ENCODE measurements around the gene C15orf40.

C15orf40 gene

DNA sequence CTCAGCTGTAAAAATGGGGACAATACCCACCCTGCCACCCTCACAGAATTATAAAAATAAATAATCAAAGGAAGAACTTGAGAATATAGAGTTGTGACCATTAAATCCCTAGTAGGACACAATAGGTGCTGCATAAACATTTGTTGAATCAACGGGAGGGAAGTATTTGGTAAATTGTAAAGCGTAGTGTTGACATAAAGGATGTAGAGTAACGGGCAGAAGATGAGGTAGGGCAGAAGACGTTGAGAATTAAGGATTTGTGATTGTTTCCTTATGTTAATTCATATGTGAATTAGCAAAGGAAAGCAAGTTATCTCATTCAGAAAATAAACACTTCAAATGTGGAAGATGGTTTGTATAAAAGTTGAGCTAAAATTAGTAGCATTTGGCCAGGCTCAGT, 18.3 kb downstream of the C15orf40 start:
- DNase-seq (ENCODE audit: low read depth): no peak

DNA sequence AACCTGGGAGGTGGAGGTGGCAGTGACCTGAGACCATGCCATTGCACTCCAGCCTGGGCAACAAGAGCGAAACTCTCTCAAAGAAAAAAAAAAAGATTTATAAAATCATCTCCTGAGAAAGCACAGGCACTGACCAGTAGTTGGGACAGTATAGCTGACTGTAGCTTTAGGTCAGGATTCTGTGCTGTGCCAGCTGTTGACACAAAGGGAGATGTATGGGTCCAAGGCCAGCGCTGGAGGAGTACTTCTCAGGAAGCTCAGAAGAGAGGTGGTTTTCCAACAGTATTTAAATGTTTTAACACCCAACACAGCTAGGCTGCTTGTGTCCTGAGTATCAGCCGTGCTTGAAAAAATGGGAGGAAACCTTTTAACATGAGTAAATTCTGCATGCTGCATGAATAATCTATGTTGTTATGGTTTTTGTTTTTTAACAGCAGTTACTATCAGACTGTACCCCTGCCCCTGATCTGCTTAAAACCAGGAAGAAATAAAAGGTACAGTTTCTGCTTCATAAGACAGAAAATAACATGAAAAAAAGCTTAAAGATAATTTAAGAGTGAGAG, 18.9 kb downstream of the C15orf40 start:
- no peak for DNase-seq (ENCODE audit: low read depth)

DNA sequence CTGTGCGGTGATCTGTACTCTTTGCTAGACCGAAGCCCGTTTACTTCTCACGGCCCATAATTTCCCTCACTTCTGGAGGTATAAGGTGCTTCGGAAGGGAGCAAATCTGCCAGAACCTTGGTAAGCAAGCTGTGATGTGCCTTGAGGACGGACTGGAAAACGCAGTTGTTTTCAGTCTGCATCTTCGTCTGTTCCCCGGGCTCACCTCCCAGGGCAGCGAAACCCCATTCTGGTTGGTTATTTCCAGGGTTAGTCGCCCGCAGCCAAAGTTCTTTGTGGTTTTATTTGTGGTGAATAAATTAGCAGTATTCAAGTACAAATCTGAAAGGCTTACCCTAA, 25.0 kb downstream of the C15orf40 start:
- DNase-seq (ENCODE audit: low read depth): no peak

DNA sequence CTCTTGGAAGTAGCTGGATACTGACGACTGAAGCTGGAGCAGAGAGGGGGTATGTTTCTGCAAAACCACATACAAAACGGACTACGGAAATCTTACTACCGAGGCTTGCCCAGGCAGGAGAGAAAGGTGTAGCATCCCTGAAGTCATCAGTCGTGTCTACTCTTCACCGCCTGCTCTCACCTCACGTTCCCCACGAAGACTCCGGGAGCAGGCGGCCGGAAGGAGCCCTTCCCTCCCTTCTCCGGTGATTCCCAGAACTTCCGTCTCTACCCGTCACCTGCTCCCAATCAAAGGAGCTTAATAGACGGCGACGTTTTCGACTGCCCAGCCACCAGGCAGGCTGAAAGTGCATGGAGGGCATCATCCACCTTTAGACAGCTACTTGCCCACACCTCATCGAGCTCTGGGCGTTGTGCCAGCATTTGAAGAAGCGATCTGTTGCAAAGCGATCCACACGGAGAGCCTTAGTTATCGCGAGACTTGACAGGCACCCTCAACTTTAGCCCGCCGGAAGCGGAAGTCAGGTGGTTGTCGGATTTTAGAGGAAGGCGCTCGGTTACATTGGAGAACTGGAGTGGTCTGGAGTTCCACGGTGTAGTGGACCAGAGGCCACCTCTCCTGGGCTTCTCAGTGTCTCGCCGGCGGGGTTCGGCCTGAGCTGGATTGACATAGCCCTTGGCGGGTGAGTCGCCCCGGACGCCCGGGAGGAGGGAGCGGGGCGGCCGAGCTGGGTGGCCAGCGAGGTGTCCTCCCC, 25.6 kb downstream of the C15orf40 start, which contains the start of gene RAMAC:
Gene RAMAC (plus strand): TSS at position 523 of the 754 bp plus-strand sequence. CDS start 2,809 bp downstream, outside the sequence.
- DNase-seq (ENCODE audit: low read depth): peak; percentile 95

DNA sequence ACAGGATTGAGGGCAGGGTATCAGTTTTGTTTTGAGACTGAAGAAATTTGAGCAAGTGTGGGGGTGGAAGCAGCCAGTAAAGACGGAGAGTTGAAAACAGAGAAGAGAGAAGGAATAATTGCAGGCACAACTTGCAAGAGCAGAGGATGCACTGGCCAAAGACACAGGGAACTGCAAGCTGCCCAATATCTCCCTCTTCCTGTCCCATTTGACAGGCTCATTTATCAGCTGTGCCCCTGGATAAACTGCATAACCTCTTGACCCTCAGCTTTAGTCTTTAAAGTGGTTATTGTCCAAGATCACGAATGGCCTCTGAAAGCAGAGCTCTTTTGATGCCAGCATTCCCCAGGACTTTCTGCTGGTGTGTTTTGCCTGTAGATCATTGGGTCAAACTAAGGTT, 30.5 kb downstream of the C15orf40 start:
- no peak for DNase-seq (ENCODE audit: low read depth)

DNA sequence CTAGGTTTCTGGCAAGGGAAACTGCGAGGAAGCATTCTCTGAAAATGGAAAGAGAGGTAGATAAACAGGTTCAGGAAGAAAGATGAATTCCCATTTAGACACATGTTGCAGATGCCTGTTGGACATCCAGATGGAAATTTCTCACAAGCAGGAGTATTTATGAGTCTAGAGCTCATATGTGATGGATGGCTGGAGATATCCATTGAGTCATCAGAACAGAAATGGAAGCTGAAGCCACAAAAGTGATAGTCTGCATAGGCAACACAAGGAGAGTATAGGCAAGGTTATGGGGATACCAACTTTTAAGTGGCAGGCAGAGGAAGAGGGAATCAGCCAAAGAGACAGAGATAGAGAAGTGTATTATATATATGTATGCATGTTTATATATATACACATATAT, 31.7 kb downstream of the C15orf40 start:
- no peak for DNase-seq (ENCODE audit: low read depth)

DNA sequence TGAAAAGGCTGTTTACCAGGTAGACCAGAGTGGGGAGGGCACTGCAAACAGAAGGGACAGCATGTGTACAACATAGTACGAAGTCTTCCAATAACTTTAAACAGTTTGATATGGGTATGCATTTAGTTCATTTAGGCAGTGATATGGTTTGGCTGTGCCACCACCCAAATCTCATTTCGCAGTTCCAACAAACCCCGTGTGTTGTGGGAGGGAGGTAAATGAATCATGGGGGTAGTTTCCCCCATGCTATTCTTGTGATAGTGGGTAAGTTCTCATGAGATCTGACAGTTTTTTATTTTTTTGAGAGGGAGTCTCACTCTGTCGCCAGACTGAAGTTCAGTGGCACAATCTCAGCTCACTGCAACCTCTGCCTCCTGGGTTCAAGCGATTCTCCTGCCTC, 33.0 kb downstream of the C15orf40 start:
- no peak for DNase-seq (ENCODE audit: low read depth)

DNA sequence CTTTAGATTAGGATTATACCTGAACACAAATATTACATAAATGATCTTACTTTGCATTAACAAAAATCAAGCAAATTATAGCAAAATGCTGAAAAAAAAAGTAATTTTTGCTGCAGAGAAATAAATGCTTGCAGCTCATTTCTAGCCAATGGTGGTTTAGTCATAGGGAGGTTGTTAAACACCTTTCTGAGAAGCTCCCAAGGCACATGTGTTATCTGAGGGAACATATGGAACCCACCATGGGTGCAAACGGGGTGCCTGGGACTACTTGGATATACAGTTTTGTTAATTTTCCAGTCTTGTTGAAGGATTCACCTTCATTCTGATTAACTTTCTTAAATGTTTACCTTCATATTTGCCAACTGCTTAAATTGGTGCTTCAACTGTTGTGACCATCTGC, 34.4 kb downstream of the C15orf40 start:
- no peak for DNase-seq (ENCODE audit: low read depth)

DNA sequence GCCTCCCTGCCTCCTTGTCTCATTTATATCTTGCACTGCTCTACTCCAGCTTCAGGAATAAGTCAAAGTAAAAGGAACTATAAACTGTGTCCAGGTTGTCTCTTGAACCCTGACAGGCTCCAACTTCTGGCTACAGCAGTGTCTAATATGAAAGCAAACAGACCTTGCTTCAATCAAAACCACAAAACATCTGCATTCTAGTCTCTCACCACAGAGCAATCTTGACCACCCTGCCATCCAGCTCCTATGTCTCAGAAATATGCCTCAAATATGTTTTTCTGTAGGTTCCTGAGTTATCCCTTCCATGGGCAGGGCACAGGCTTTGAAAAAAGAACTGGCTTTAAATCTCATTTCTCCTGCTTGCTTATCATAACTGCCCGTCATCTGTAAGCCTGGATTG, 38.4 kb downstream of the C15orf40 start:
- DNase-seq (ENCODE audit: low read depth): no peak

DNA sequence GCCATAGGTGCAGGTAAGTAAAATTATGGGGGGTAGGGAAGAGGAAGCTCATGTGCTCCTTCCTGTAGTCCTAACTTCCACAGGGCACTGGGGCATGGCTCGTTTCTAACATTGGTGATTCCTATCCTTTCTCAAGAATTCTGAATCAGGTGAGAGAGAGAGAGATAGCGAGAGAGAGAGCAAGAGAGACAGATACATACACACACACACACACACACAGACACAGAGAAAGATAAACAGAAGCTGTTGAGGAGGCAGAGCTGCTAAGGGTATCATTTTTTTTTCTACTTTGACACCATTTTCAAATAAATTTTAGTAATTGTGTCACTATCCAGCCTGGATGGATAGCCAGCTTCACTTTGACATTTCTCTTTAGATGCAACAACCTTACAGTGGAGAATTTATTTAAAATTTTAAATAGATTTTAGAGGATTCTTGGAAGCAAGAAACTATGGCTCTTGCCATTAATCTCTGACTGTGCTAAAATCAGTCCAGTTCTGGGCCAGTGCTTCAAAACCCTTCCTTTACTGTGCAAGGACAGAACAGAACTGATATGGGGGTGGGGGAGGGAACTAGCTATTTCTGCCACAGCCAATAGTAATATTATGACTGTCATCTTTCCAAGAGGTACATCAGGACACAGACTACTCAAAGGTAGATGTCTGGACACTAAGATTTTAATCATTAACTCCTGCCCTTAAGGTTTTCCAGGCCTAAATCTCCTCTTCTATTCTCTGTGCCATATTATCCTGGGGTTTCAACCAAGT, 40.0 kb downstream of the C15orf40 start:
- no peak for DNase-seq (ENCODE audit: low read depth)

DNA sequence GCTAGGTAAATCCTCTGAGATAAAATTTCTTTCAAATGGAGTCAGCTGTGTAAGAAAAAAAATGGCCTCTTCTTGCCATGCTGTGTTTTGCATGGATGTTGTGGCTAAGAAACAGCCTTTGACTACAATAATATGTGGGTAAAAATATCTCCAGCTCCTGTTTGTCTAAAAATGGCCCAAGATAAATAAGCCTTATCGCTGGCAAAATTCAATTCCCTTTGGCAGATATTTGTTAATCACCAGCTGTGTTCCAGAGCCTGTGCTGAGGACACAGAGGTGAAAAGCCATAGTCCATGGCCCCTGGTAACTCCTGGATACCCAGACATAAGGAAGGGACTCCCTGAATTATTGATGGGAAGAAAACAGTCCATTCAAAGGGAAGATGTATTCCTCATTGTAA, 40.7 kb downstream of the C15orf40 start:
- DNase-seq (ENCODE audit: low read depth): no peak

DNA sequence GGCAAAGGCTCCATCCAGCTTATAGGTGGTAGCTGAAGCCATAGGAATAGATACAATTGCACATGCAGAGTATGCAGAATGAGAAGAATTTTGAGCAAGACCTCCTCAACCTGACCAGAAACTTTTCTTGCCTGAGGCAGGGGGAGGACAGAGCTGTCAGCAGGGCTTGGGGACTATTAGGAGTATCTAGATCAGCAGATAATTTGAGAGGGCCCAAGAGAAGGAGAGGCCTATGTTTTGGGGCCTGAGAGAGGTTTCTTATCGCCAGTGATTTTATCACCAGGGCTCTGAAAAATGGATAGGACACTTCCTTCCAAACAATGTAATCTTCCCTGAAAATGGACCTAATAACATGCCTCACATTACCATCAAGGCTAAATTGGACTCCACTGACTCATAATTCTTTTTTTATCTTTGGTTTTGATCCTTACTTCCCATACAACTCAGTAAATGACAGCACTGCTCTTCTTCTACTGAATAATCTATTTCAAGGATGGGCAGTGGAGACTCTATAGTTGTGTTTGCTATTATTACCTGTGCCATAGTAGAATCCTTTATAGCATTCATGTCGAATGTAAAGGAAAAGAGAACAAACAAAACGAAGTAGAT, 41.3 kb downstream of the C15orf40 start:
- no peak for DNase-seq (ENCODE audit: low read depth)

DNA sequence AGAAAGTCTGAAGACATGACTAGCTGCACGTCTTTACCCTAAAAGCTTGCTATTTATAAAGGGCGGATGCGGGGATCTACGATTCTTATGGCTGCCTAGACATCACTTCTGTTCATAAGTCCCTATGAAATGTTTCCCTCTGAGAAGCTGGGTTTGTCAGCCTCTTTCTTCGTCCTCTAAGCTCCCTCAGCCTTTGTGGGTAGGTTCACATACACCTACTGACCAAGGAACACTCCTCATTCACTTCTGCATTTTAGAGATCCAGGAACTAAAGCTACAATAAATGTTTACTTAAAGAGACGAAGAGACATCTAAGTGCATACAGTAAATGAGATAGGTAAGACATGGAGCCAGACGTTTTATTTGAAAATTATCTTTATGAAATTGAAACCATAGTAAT, 42.1 kb downstream of the C15orf40 start:
- no peak for DNase-seq (ENCODE audit: low read depth)

DNA sequence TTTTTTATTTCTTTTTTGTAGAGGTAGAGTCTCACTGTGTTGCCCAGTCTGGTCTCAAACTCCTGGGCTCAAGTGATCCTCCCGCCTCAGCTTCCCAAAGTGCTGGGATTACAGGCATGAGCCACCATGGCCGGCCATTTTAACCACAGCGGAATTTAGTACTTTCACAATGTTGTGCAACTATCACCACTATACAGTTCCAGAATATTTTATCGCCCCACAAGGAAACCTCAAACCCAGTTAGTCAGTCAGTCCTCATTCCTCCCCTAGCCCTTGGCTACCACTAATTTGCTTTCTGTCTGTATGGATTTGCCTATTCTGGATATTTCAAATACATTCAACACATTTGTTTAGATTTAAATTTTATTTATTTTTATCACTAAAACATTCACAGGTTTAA, 43.4 kb downstream of the C15orf40 start:
- DNase-seq (ENCODE audit: low read depth): peak; percentile 40

DNA sequence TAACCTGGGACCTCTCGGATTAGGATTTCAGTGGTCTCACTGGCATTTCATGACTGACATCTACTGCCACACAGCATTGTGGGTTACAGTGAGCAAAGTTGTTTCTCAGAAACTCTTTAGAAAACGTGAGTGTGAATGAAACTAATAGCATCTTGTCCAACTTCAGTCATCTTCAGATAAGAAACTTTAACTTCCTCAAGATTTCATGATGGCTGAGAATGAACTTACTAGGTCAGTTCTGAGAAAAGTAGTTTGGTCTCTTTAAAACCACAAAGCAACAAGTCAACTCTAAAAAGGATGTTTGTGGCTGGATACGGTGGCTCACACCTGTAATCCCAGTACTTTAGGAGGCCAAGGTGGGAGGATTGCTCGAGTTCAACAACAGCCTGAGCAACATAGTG, 44.8 kb downstream of the C15orf40 start:
- no peak for DNase-seq (ENCODE audit: low read depth)

DNA sequence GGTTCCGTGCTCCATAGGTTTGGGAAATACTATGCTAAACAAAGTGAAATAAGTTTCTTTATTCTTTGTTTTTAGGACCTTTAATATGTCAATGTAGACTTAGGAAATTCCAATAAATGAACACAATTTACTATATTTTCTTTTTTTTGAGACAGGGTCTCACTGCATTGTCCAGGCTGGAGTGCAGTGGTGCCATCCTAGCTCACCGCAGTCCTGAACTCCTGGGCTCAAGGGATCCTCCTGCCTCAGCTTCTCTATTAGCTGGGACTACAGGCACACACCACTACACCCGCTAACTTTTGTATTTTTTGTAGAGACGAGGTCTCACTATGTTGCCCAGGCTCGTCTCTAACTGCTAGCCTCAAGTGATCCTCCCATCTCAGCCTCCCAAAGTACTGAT, 46.5 kb downstream of the C15orf40 start:
- DNase-seq (ENCODE audit: low read depth): no peak

DNA sequence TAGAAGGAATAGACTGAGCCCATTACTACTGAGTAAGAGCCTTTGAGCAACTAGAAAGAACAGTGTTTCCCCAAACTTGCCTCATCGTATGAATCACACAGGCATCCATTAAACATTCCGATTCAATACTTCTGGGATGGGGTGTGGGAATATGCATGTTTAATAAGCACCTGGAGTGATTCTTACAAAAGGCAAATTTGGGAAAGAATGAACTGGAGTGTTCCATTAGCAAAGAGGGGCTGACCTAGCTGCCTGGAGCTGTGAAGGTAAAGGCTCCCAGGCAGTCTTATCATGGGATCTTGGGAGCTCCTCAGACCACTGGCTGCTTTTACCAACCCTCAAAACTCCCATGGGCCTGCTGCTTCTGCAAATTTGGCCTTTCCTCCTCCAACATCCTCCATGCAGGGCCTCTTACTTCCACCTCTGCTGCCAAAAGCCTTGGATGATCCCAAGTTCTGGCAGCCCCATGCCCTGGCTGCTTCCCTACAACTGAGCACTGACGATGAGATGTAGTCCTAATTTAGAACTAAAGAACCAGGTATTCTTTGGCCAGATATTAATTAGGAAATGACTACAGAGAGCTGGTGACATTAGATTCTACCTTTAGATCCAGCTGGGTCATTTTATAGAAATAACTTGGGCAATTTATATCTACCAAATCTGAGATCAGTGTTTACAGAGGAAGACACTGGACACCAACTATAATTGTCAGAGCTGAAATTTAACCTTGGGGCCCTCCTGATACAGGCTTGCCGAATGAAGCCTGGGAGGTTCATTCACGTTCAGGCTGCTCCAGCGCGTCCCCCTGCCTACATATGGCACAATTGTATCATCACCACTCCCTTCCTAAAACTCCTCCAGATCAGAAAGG, 47.7 kb downstream of the C15orf40 start:
- no peak for DNase-seq (ENCODE audit: low read depth)

DNA sequence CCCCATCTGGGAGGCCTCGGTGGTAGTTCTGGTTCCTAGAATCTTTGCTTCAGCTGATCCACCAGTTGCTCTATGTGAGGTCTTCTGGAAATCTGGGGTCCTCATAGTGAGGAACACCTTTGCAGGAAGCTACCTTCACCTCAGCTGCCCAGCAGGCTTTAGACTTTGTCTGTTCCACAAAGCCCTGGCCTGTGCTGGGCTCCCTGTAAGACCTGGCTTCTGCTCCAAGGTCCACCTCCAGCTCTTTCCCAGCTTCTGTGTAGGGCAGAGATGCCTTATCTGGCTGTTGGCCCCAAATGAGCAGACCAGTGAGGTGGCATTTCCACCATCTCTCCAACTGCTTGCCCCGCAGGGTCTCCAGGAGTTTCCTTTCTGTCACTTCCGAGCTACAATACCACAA, 50.7 kb downstream of the C15orf40 start:
- DNase-seq (ENCODE audit: low read depth): no peak

DNA sequence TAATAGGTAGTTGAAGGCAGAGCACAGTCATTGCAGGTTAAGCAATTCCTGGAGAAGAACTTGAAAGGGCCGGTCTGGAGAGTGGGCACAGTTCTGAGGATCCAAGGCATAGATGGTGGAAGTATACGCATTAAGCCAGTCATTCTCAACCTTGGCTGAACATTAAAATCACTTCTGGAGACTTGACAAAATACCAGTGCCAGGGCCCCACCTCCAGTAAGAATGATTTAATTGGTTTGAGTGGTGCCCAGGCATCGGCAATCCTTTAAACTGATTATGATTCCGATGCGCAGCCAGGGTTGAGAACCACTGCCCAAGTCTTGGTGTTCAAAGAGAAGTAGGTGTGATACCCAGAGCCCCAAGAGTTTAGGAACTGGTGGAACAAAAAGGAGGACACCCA, 52.0 kb downstream of the C15orf40 start:
- no peak for DNase-seq (ENCODE audit: low read depth)

DNA sequence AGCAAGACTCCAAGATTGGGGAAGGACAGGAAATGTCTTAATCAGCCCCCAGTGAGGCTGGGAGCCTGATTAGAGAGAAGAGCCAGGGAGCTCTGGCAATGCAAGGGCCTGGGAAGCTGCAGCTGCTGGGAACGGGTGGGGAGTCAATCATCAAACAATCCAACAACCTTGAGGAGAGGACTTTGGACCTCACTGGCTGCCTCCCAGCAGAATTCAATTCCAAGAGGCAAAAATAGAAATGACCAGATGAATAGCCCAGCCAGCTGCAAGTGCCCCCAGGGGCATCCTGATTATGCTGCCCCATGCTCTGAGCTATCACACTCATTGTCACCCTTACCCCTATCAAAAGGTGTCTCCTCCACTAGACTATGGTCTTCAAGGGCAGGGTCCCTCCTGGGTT, 52.8 kb downstream of the C15orf40 start:
- no peak for DNase-seq (ENCODE audit: low read depth)

DNA sequence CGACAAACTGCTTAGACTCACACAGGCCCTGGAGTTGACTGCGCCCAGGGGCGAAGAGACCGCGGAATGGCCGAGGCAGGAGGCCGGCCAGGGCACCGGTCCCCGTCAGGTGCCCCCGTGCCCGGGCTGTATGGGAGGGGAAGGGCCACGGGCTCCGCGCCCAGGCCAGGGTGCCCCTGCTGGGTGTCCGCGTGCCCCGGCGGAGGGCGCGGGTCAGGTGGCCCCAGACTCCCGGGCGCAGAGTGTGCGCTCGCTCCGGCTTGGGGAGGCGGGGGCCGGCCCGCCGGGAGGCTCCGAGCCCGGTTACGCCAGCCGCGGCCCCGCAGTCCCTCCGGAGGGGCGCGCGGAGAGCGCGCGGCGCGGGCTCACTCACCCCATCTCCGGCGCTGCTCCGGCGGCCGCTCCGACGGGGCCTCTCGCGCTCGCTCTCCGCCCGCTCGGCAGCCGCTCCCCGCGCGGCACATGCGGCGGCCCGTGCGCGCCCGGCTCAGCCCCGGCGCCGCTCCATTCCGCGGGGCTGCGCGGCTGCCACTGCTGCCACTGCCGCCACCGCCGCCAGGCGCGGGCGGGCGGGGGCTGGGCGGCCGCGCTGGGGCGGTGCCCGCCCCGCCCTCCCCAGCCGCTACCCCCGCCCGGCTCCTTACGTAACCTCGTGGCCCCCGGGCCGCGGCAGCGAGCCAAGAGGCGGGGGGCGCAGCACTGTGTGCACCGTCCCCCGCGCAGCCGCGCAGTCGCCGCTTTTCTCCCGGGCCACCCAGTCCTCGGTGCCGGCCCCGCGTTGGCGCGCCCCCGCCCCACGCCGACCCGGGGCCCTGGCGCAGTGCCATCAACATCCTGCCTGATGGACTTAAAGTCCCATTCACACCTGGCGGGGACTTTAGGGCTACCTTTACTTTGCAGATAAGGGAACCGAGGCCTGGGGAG, 59.0 kb downstream of the C15orf40 start, which contains the start of gene HOMER2:
Gene HOMER2 (minus strand): TSS at position 563 of the 924 bp plus-strand sequence. CDS start 185 bp downstream, at position 378.
- peak; percentile 18 for DNase-seq (ENCODE audit: low read depth)
